Stomach (tissue), 9 donors: ENCODE results near the gene EBF3. TPM values are rescaled to one million over a fixed set of nuclear protein-coding genes. Genes with fewer than 3 reads are reported as not detected.

Experiments
- DNase-seq, 2 donors: peaks; one replicate each; pipeline versions ENCODE4 v3.0.0 to v3.0.0-alpha.2; 2013 to 2019
- H3K27ac ChIP-seq, 5 donors: fragments of 200-600 bp in 4 of 5; sonication (generic) in 4 of 5; one replicate each; pipeline ENCODE4 v1.5.1; 2013 to 2019; ENCODE audit warnings: mild to moderate bottlenecking in 1 of 5, moderate library complexity in 1 of 5
- H3K27me3 ChIP-seq, 3 donors: fragments of 200-600 bp; sonication (generic); one replicate each; pipeline ENCODE4 v1.5.1; 2017 to 2019; ENCODE audit warnings: mixed run types in 1 of 3
- H3K36me3 ChIP-seq, 4 donors: fragments of 200-600 bp; sonication (generic); 1 replicate in 3 of 4; 2 replicates in 1 of 4; pipeline ENCODE4 v1.5.1; 2016 to 2019
- H3K4me1 ChIP-seq, 4 donors: fragments of 200-600 bp; sonication (generic); one replicate each; pipeline ENCODE4 v1.5.1; 2016 to 2019
- H3K4me3 ChIP-seq, 4 donors: fragments of 200-600 bp; sonication (generic) in 3 of 4; one replicate each; pipeline ENCODE4 v1.5.1; 2016 to 2019; ENCODE audit warnings: mild to moderate bottlenecking in 1 of 4
- H3K9me3 ChIP-seq, 4 donors: fragments of 200-600 bp; sonication (generic); one replicate each; pipeline ENCODE4 v1.5.1; 2016 to 2019
- CTCF ChIP-seq, 7 experiments: fragments of 450-650 bp in 4 of 7; fragments of 200-600 bp in 3 of 7; sonication (generic) in 3 of 7; IDR thresholded peaks; one replicate each; pipeline ENCODE4 v1.5.1; 2016 to 2019; ENCODE audit warnings: antibody characterized with exemption in 7 of 7, control low read depth in 2 of 7, mild to moderate bottlenecking in 1 of 7
- EP300 ChIP-seq: sonication (generic); formaldehyde crosslinking; IDR thresholded peaks from one replicate; pipeline ENCODE4 v1.6.1; 2017; ENCODE audit warnings: antibody characterized with exemption
- POLR2A ChIP-seq, 4 donors: fragments of 450-650 bp; IDR thresholded peaks; one replicate each; pipeline ENCODE4 v1.6.1; 2016; ENCODE audit warnings: antibody characterized with exemption in 4 of 4, control low read depth in 2 of 4, mild to moderate bottlenecking in 1 of 4, moderate library complexity in 1 of 4
- POLR2AphosphoS5 ChIP-seq, 3 donors: sonication (generic); formaldehyde crosslinking; IDR thresholded peaks; one replicate each; pipeline ENCODE4 v1.6.1; 2016; ENCODE audit warnings: antibody characterized with exemption in 3 of 3
- WGBS, 5 donors: extraction: QIAGEN DNeasy Blood & Tissue Kit in 3 of 5; methylation state at CpG; one replicate each; pipeline versions ENCODE4 v1.1.5 to v1.1.7; 2013 to 2018; 5-methylcytosine and 5-hydroxymethylcytosine counted together
- intact Hi-C: fragments of 100-400 bp; cut with DNase I; formaldehyde crosslinking; loops from one replicate; pipeline ENCODE4 v1.15.1; 2023; ENCODE audit warnings: low total_unique reads
- polyA plus RNA-seq, 3 donors: library from polyadenylated mRNA; stranded (reverse); fragments of 200-250 nt; gene quantifications; one replicate each; pipeline ENCODE4 v1.2.3, GENCODE V29; 2013
- total RNA-seq, 5 donors: library from RNA; depleted of rRNA; stranded (reverse); fragments of >200 nt; gene quantifications; one replicate each; pipeline versions ENCODE4 v1.1.0 to v1.2.3, GENCODE V29; 2014 to 2016
- donor health status: healthy with polysubstance abuse.
- donor health status: Bipolar disorder and iron deficiency.
- donor health status: healthy.

The EBF3 gene
- total and polyA plus RNA-seq, 8 donors = 0.19 to 7.3 (median 0.58) TPM; not detected in 3

- H3K27ac ChIP-seq = peak overlapping the region in 4 of 5 donors; percentile 8 to 76 (median 58)
- 3 to 8% (median 4%) methylated on average over 47 to 79 of the region's 79 CpGs for WGBS, 5 donors
- peaks cover 77 to 100% (median 97%) of the 10 kb centered on the region in 3 donors for H3K27me3 ChIP-seq
- H3K4me1 ChIP-seq = peaks cover 39 to 72% (median 58%) of the 10 kb centered on the region in 4 donors
- H3K4me3 ChIP-seq = peak overlapping the region; percentile 48 to 70 (median 56)
- intact Hi-C loops = no loop called here
- H3K36me3 ChIP-seq = no peaks in the 10 kb centered on the region
- TF ChIP-seq CTCF (IDR thresholded peaks at IDR 0.05) (no peak), POLR2AphosphoS5 (IDR thresholded peaks at IDR 0.05) (no peak), POLR2A (IDR thresholded peaks at IDR 0.05) (no peak), EP300 (no peak)
- H3K9me3 ChIP-seq = peaks cover 0 to 7% (median 0%) of the 10 kb centered on the region in 4 donors
- peak in 1 of 2 donors; percentile 69 for DNase-seq
These were observed 1.0 kb downstream of the EBF3 start for GRCh38 chr10:129962872-129963640.

GRCh38 chr10:129962031-129962871 is 1.8 kb downstream of the EBF3 start:
- H3K4me3 ChIP-seq = peak overlapping the region; percentile 48 to 70 (median 56)
- WGBS, 5 donors = 10 to 16% (median 11%) methylated on average over 18 of the region's 18 CpGs
- H3K36me3 ChIP-seq = no peaks in the 10 kb centered on the region
- DNase-seq = peak in 1 of 2 donors; percentile 30
- TF ChIP-seq CTCF (IDR thresholded peaks at IDR 0.05) = no peak
- no peak for TF ChIP-seq POLR2AphosphoS5 (IDR thresholded peaks at IDR 0.05)
- peaks cover 0 to 7% (median 0%) of the 10 kb centered on the region in 4 donors for H3K9me3 ChIP-seq
- H3K4me1 ChIP-seq = peaks cover 39 to 65% (median 52%) of the 10 kb centered on the region in 4 donors
- intact Hi-C loops = no loop called here
- H3K27ac ChIP-seq = peak overlapping the region in 2 of 5 donors; percentile 72 to 76
- peaks cover 76 to 100% (median 97%) of the 10 kb centered on the region in 3 donors for H3K27me3 ChIP-seq

- Histone ChIP-seq H3K27me3 (peaks cover 72 to 100% (median 97%) of the 10 kb centered on the region in 3 donors), H3K4me3 (peak overlapping the region in 2 of 4 donors; percentile 4 to 6), H3K27ac (no peak overlapping the region), H3K9me3 (peaks cover 0 to 7% (median 0%) of the 10 kb centered on the region in 4 donors), H3K36me3 (no peaks in the 10 kb centered on the region), H3K4me1 (peaks cover 39 to 57% (median 49%) of the 10 kb centered on the region in 4 donors)
- intact Hi-C loops = no loop called here
- WGBS, 5 donors = 12 to 22% (median 15%) methylated on average over 7 of the region's 7 CpGs
- TF ChIP-seq POLR2AphosphoS5 (IDR thresholded peaks at IDR 0.05) (no peak), POLR2A (IDR thresholded peaks at IDR 0.05) (no peak), EP300 (no peak), CTCF (IDR thresholded peaks at IDR 0.05) (no peak)
- no peak for DNase-seq
These were observed 2.8 kb downstream of the EBF3 start for GRCh38 chr10:129961157-129961701.
